Eye (tissue), 1 donor: ENCODE measurements around the gene ACSF3.

Experiments
- DNase-seq: peaks from one replicate; pipeline ENCODE4 v3.0.0-alpha.2; 2015

Gene ACSF3

GRCh38 chr16:89093602-89094251, at the start of gene ACSF3:
Gene ACSF3 (plus strand): TSS chr16:89093852. CDS start chr16:89100682, 6,830 bp downstream.
- peak; percentile 63 for DNase-seq

- DNase-seq: peak; percentile 46
Measured at GRCh38 chr16:89044418-89045180, 49.1 kb upstream of the ACSF3 start.

- no peak for DNase-seq
Measured at GRCh38 chr16:89045181-89045815, 48.4 kb upstream of the ACSF3 start.

- DNase-seq: no peak
Measured at GRCh38 chr16:89045881-89046280, 47.8 kb upstream of the ACSF3 start.

GRCh38 chr16:89046491-89046890, 47.2 kb upstream of the ACSF3 start:
- no peak for DNase-seq

GRCh38 chr16:89047331-89048089, 46.1 kb upstream of the ACSF3 start:
- no peak for DNase-seq

- DNase-seq: peak; percentile 51
Measured at GRCh38 chr16:89048090-89048725, 45.4 kb upstream of the ACSF3 start.

GRCh38 chr16:89048871-89049422, 44.7 kb upstream of the ACSF3 start:
- DNase-seq: no peak

- peak; percentile 88 for DNase-seq
Measured at GRCh38 chr16:89049484-89050118, 44.1 kb upstream of the ACSF3 start.

GRCh38 chr16:89050119-89050867, 43.4 kb upstream of the ACSF3 start:
- no peak for DNase-seq

GRCh38 chr16:89050868-89051311, 42.8 kb upstream of the ACSF3 start:
- no peak for DNase-seq

GRCh38 chr16:89051521-89052166, 42.0 kb upstream of the ACSF3 start:
- no peak for DNase-seq

- no peak for DNase-seq
Measured at GRCh38 chr16:89052191-89052889, 41.3 kb upstream of the ACSF3 start.

GRCh38 chr16:89052890-89053724, 40.5 kb upstream of the ACSF3 start:
- no peak for DNase-seq

GRCh38 chr16:89053725-89054029, 40.0 kb upstream of the ACSF3 start:
- DNase-seq: no peak

- no peak for DNase-seq
Measured at GRCh38 chr16:89054261-89054661, 39.4 kb upstream of the ACSF3 start.

GRCh38 chr16:89054714-89055113, 38.9 kb upstream of the ACSF3 start:
- no peak for DNase-seq

- DNase-seq: no peak
Measured at GRCh38 chr16:89055313-89055712, 38.3 kb upstream of the ACSF3 start.
